ENCODE measurements around the gene KCNIP4.

GRCh38 chr4:20938204-20938603, 1010.4 kb downstream of the KCNIP4 start:
- no peak for TF ChIP-seq POLR2A (IDR thresholded peaks at IDR 0.05)
- TF ChIP-seq, protein P1, sequence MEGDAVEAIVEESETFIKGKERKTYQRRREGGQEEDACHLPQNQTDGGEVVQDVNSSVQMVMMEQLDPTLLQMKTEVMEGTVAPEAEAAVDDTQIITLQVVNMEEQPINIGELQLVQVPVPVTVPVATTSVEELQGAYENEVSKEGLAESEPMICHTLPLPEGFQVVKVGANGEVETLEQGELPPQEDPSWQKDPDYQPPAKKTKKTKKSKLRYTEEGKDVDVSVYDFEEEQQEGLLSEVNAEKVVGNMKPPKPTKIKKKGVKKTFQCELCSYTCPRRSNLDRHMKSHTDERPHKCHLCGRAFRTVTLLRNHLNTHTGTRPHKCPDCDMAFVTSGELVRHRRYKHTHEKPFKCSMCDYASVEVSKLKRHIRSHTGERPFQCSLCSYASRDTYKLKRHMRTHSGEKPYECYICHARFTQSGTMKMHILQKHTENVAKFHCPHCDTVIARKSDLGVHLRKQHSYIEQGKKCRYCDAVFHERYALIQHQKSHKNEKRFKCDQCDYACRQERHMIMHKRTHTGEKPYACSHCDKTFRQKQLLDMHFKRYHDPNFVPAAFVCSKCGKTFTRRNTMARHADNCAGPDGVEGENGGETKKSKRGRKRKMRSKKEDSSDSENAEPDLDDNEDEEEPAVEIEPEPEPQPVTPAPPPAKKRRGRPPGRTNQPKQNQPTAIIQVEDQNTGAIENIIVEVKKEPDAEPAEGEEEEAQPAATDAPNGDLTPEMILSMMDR (IDR thresholded peaks at IDR 0.05), result no peak
- no peak for TF ChIP-seq POLR2AphosphoS5 (IDR thresholded peaks at IDR 0.05)
- TF ChIP-seq EP300 (IDR thresholded peaks at IDR 0.05; ENCODE audit: low read depth), result no peak

Measured in transverse colon (tissue), 4 donors.